Activated naive CD8-positive, alpha-beta T cell (primary cell): Measurements from ENCODE around the gene DPEP1.

Experiments used
- H3K27ac Mint-ChIP-seq: one replicate; pipeline ENCODE4 v1.8.0; 2021; ENCODE audit warnings: mixed read lengths
- H3K27me3 Mint-ChIP-seq: one replicate; pipeline ENCODE4 v1.8.0; 2021; ENCODE audit warnings: mixed read lengths
- H3K36me3 Mint-ChIP-seq: one replicate; pipeline ENCODE4 v1.8.0; 2021; ENCODE audit warnings: mixed read lengths
- H3K4me1 Mint-ChIP-seq: one replicate; pipeline ENCODE4 v1.8.0; 2021; ENCODE audit warnings: low read depth, mixed read lengths
- H3K4me3 Mint-ChIP-seq: one replicate; pipeline ENCODE4 v1.8.0; 2021; ENCODE audit warnings: mild to moderate bottlenecking, mixed read lengths
- H3K9me3 Mint-ChIP-seq: one replicate; pipeline ENCODE4 v1.8.0; 2021; ENCODE audit warnings: low read depth, mixed read lengths

Gene DPEP1

DNA sequence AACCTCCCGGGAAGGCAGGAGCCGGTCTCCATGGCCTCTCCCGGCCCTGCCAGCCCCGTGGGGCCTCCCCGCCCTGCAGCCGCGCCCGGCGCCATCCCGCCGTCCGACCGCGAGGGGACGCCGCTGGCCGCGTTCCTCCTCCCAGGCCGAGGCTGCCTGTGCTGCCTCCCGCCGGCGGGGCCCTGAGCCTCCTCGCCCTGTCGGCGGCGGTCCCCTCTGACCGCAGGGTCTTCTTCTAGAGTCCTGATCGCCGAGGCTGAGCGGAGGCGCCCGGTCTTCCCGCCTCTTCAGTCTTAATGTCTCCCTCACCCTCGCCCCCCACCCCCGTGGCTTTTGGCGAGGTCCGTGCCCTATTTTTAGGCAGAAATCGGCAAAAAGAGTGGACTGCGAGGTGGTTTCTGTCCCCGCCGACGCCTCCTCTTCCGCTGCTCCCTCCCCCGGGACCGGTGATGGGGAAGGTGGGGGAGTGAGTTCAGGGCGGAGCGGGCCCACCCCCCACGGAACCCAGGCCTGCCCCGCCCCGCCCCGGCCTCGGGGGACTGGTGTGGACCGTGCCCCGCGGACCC lies 38.7 kb upstream of the DPEP1 start:
- Mint-ChIP-seq H3K27ac (no peak overlapping the region), H3K27me3 (peaks cover 3% of the 10 kb centered on the region), H3K36me3 (peaks cover 2% of the 10 kb centered on the region), H3K4me1 (peaks cover 14% of the 10 kb centered on the region), H3K4me3 (peak overlapping the region; percentile 62), H3K9me3 (no peaks in the 10 kb centered on the region)

DNA sequence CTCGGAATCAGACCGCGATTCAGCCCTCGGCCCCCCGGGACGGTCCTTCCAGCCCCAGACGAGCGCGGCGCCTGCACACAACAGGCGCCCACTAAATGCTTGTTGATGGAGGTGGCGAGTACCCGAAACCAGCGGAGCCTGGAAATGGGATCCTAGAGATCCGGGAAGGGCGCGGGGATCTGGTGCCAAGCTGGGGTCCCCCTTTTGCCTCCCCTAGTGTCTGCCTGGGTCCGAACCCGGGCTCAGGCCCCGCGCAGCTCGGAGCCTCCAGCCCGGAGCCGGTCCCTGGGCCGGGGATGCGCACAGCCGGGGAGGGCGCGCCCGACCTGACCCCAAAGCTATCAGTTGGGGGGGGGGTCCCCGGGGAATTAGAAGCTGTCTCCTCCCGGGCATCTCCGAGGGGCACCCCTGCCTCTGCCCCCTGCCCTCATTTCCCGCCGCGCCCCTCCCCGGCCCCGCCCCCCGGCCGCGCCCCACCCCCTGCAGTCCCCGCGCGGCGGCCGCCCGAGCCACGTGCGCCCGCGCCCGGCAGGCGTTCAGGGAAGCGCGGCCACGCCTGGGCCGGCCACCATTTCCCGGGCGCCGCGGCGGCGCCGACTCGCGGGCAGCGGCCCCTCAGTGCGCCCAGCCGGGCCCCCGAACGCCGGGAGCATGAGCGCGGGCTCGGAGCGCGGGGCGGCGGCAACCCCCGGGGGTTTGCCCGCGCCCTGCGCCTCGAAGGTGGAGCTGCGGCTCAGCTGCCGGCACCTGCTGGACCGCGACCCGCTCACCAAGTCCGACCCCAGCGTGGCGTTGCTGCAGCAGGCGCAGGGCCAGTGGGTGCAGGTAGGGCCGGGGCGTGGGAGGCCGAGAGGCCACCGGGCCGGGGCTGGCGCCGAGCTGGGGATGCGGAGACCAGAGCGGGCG lies 37.9 kb upstream of the DPEP1 start, which contains the start of gene CPNE7:
TSS of gene CPNE7 (plus strand) at position 512 of the 906 bp plus-strand sequence. CDS start at position 652, 140 bp downstream.
- Mint-ChIP-seq H3K27ac (no peak within 1 kb of the TSS), H3K9me3 (no peaks in the 10 kb centered on the region), H3K27me3 (peaks cover 3% of the 10 kb centered on the region), H3K36me3 (peaks cover 2% of the 10 kb centered on the region), H3K4me1 (peaks cover 14% of the 10 kb centered on the region), H3K4me3 (peak within 1 kb of the TSS; percentile 62)

DNA sequence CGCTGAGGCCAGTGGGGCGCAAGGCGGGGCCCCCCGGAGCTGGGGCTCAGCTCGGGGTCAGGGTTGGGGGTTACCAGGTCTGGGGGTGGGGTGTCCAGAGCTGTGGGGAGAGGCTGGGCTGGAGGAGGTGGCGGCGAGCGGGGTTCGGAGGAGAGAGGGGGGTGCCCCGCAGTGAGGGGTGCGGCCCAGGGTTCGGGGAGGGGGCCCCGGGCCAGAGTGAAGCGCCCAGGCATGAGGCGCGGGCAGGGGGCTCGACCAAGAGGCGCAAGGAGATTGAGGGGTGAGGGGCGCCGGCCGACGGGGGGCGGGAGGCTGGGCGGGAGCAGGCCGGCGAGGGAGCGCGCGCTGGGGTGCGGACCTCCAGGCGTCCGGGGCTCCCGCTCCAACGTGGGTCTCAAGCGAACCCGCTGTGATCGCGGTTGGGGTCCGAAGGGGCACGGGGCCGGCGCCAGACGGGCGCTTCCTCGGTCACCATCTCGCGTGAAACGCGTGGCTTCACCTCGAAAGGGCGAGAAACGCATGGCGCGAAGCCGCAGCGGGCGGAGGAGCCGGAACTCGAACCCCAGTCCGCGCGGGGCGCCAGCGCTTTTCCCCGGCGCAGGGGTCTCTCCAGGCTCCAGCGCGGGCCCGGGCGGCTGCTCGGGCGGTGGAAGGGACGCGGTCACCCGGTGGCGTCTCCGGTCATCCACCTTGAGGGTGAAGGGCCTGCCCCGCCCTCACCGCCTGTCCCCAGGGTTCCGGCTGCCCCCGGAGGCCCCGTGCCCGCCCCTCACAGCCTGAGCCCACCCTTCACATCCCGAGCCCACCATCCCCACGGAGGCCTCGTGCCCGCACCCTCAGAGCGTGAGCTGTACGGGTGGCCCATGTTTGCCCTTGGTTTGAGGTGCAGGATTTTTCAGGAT lies 37.0 kb upstream of the DPEP1 start:
- H3K36me3 Mint-ChIP-seq, result peaks cover 2% of the 10 kb centered on the region
- H3K27ac Mint-ChIP-seq, result no peak overlapping the region
- peaks cover 14% of the 10 kb centered on the region for H3K4me1 Mint-ChIP-seq
- peaks cover 3% of the 10 kb centered on the region for H3K27me3 Mint-ChIP-seq
- H3K4me3 Mint-ChIP-seq, result no peak overlapping the region
- H3K9me3 Mint-ChIP-seq, result no peaks in the 10 kb centered on the region

DNA sequence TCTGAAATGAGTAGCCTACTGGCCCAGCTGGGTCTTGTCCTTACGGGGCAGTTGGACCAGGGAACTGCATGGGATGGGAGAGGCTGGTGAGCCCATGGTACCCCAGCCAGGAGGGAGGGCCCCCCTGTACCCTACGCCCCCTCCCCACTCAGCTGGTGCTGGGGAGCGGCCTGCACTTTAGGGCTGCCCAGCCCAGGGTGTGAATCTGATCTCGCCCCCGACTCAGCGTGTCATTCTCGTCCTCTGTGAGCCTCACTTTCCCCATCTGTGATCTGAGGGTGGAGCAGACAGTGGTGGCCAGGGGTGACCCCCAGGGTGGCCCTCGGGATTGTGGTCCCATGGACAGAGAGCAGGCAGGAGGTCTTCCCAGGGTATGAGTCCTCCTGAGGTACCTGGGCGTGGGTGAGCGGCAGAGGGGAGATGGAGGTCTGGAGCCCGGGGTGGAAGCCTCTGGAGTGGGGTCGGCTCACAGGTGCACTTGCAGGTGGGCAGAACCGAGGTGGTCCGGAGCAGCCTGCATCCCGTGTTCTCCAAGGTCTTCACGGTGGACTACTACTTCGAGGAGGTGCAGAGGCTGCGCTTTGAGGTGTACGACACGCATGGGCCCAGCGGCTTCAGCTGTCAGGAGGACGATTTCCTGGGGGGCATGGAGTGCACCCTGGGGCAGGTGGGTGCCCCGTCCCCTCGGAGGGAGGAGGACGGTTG lies 36.2 kb upstream of the DPEP1 start:
- no peaks in the 10 kb centered on the region for H3K9me3 Mint-ChIP-seq

DNA sequence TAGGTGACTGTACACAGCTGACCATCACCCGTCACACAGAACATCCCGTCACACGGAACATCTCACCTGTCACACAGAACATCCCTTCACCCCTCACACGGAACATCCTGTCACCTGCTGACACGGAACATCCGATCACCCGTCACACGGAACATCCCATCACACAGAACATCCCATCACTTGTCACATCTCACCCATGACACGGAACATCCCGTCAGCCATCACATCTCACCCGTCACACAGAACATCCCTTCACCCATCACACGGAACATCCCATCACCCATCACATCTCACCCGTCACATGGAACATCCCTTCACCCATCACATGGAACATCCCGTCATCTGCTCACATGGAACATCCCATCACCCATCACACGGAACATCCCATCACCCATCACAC lies 34.1 kb upstream of the DPEP1 start:
- Mint-ChIP-seq H3K4me1 (no peaks in the 10 kb centered on the region), H3K4me3 (no peak overlapping the region), H3K9me3 (no peaks in the 10 kb centered on the region), H3K27me3 (no peaks in the 10 kb centered on the region), H3K36me3 (peaks cover 2% of the 10 kb centered on the region), H3K27ac (no peak overlapping the region)

More for the DNA sequence above, 36.2 kb upstream of the DPEP1 start:
- Mint-ChIP-seq H3K27ac (no peak overlapping the region), H3K4me3 (no peak overlapping the region), H3K36me3 (peaks cover 2% of the 10 kb centered on the region), H3K27me3 (peaks cover 3% of the 10 kb centered on the region), H3K4me1 (peaks cover 8% of the 10 kb centered on the region)

DNA sequence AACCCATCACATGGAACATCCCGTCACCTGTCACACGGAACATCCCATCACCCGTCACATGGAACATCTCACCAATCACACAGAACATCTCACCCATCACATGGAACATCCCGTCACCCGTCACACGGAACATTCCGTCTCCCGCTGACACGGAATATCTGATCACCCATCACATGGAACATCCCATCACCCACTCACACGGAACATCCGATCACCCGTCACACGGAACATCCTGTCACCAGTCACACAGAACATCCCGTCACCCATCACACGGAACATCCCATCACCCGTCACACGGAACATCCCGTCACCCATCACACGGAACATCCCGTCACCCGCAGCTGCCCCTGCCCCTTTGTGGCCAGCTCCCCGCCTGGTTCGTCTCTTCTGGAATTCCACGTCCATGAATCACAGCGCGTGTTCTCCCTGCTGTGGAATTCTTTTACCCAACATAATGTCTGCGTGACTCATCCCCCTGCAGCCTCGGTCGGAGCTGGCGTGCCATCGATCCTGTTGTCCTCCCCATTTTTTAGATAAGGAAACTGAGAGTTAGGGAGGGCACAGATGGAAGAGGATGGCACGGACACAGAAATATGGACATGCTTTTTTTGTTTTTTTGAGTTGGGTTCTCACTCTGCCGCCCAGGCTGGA lies 32.3 kb upstream of the DPEP1 start:
- H3K4me3 Mint-ChIP-seq, result no peak overlapping the region
- H3K27ac Mint-ChIP-seq, result no peak overlapping the region
- H3K4me1 Mint-ChIP-seq, result no peaks in the 10 kb centered on the region
- H3K9me3 Mint-ChIP-seq, result no peaks in the 10 kb centered on the region
- H3K36me3 Mint-ChIP-seq, result peaks cover 2% of the 10 kb centered on the region
- no peaks in the 10 kb centered on the region for H3K27me3 Mint-ChIP-seq

DNA sequence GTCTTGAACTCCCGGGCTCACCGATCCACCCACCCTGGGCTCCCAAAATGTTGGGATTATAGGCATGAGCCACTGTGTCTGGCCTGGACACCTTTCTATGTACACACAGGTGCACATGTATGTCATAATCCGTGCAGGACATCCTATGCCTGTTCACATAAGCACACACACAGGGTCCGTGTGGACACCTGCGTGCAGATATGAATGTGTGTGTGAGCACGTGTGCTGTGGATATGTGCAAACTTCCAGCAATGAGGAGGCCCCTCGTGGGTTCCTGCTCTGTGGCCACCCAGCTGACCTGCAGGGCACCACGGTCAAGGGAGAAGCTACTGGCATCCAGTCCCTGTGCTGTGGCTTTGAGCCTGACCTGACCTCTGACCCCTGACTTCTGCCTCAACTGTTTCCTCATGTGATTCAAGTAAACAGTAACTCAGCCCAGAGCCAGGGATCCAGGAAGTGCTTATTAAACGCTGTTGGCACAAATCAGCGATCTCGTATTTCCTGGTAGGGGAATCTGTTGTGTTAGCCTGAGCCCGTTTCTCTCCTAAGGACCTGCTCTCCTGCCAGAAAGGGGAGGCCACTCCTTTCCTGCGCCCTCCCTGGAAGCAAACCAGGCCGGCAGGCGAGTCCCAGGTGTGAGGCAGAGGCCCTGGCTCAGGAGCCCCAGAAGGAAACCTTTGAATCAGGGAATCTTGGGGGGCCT lies 31.4 kb upstream of the DPEP1 start:
- no peaks in the 10 kb centered on the region for H3K4me1 Mint-ChIP-seq
- H3K36me3 Mint-ChIP-seq, result peaks cover 2% of the 10 kb centered on the region
- no peaks in the 10 kb centered on the region for H3K9me3 Mint-ChIP-seq
- no peak overlapping the region for H3K4me3 Mint-ChIP-seq
- no peaks in the 10 kb centered on the region for H3K27me3 Mint-ChIP-seq
- no peak overlapping the region for H3K27ac Mint-ChIP-seq

DNA sequence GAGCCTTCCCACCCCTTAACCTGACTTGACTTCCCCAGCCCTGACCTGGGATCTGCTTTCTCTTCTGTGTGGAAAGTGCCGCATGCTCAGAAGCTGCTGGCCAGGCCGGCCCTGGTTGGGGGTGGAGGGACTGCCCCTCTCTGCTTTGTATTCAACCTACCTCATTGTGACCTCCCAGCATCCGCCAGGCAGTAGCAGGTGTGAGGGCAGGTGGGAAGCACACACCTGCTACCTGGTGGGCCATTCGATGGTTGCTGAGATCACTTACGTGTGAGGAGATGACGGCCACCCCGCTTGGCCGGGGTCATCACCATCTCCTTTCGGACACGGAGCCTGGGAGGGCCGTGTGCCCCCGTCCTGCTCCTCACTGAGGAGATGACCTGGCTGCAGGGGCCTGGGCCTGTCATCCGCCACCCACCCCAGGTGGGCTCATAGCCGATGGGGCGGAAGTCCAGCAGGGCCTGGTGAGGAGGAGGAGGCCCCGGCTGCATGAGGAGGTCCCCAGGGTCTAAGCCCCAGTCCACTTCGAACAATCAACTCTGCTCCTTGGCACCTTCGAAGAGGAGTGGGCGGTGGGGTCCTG lies 30.7 kb upstream of the DPEP1 start:
- Mint-ChIP-seq H3K4me1 (no peaks in the 10 kb centered on the region), H3K4me3 (no peak overlapping the region), H3K27me3 (no peaks in the 10 kb centered on the region), H3K36me3 (peaks cover 2% of the 10 kb centered on the region), H3K27ac (no peak overlapping the region), H3K9me3 (no peaks in the 10 kb centered on the region)

DNA sequence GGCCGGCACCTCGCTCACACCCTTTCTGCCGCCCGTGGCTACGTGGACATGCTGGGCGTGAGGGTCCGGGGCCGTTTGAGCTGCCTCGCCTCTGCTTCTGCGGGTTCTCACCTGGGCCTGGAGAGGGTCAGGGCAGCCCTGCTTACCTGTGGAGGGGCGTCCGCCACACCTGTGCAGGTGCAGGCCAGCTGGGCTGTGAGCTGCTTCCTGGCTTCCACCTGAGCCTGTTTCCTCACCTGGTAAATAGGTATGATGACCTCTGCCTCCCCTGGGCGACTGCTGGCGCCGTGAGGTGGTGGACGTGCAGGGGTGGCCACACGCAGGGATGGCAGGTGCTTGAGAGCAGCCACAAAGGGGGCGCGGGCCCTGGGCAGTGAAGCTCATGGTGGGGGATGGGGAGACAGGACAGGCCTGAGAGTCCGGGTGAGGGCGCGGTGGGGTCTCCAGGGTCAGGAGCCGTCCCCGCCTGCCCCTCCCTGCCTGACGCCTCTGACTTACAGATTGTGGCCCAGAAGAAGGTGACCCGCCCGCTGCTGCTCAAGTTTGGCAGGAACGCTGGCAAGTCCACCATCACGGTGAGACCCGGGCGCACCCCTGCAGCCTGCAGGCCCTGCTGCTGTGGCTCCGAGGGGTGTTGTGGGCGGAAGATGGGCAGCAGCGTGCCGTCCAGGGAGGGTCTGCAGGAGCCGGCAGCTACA lies 30.1 kb upstream of the DPEP1 start:
- H3K36me3 Mint-ChIP-seq, result peaks cover under 1% of the 10 kb centered on the region
- H3K4me3 Mint-ChIP-seq, result no peak overlapping the region
- H3K27ac Mint-ChIP-seq, result no peak overlapping the region
- no peaks in the 10 kb centered on the region for H3K9me3 Mint-ChIP-seq
- no peaks in the 10 kb centered on the region for H3K27me3 Mint-ChIP-seq
- H3K4me1 Mint-ChIP-seq, result no peaks in the 10 kb centered on the region

DNA sequence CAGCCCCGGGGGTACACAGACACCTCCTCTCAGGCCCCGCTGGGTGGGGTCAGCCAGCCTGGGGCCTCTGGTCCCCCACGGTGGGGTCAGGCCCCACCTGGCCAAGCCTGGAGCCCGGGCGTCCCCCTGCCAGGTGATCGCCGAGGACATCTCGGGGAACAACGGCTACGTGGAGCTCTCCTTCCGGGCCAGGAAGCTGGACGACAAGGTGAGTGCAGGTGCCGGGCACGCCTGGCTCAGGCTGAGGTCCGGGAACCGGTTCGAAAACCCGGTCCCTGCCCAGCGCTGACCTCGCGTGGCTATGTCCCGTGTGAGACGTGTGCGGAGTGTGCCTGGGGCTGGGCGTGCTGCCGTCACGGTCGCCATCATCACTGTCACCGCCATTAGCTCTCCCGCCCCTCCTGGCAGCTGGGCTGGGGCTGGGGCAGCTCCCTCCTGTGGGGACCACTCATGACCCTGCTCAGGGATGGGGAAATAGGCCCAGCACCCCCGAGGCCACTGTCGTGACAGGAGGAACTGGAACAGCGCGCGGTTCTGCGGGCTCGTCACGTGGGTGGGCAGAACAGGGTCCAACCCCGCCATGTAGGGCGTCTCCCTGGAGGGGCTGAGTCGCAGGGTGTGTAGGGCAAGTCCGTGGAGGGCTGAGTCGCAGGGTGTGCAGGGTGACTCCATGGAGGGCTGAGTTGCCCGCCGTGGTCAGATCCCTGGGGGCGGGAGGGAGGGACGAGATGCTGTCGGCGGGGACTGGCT lies 29.4 kb upstream of the DPEP1 start:
- H3K4me1 Mint-ChIP-seq, result no peaks in the 10 kb centered on the region
- no peak overlapping the region for H3K27ac Mint-ChIP-seq
- H3K4me3 Mint-ChIP-seq, result no peak overlapping the region
- H3K27me3 Mint-ChIP-seq, result no peaks in the 10 kb centered on the region
- no peaks in the 10 kb centered on the region for H3K9me3 Mint-ChIP-seq
- no peaks in the 10 kb centered on the region for H3K36me3 Mint-ChIP-seq

DNA sequence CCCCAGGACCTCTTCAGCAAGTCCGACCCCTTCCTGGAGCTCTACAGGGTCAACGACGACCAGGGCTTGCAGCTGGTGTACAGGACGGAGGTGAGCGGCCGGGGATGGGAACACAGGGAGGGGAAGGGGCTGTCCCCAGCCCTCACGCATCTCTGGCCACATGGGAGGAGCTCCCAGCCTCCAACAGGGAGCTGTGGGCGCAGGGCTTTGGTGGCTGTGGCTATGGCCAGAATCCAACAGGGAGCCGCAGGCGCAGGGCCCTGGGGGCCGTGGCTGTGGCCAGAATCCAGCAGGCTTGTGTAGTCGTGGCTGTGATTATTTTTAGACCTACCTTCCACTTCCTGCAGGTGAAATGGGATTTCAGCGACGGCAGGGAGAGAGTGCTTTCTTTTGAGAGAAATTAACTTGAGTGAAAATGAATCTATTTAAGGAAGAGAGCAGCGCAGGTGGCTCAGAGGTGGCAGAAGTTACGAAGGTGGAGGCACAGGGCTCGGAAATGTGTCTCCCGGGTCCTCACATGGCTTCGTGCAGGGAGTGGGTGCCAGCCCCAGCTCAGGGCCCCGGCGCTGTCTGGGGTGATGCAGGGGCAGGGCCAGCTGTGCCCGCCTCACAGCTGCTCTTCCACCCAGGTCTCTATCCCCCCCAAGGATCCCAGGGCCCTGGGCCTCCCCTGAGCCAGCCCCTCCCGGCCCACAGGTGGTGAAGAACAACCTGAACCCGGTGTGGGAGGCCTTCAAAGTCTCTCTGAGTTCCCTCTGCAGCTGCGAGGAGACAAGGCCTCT lies 28.5 kb upstream of the DPEP1 start:
- Mint-ChIP-seq H3K36me3 (no peaks in the 10 kb centered on the region), H3K27me3 (no peaks in the 10 kb centered on the region), H3K9me3 (no peaks in the 10 kb centered on the region), H3K27ac (no peak overlapping the region), H3K4me3 (no peak overlapping the region), H3K4me1 (no peaks in the 10 kb centered on the region)

DNA sequence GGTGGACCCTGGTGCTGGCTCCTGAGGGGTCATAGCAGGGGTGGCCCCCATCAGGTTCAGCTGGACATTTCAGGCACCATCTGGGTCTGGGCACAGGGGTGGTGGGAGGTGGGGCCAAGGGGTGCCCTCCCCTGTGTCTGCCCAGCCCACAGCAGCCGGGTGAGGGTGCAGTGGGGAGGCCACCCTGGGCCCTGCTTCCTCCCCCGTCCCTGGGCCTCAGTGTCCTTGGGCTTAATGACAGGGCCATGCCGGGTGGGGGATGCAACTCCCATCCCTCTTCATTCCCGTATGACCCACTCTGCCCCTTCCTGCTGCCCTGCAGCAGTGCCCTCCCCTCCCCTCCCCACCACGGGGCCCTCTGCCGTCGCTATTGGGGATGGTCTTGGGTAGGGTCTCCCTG lies 27.2 kb upstream of the DPEP1 start:
- no peak overlapping the region for H3K4me3 Mint-ChIP-seq
- no peaks in the 10 kb centered on the region for H3K36me3 Mint-ChIP-seq
- H3K4me1 Mint-ChIP-seq, result no peaks in the 10 kb centered on the region
- H3K9me3 Mint-ChIP-seq, result no peaks in the 10 kb centered on the region
- no peak overlapping the region for H3K27ac Mint-ChIP-seq
- no peaks in the 10 kb centered on the region for H3K27me3 Mint-ChIP-seq
